Measurements from ENCODE around the gene PIP5KL1. TPM values are rescaled to one million over a fixed set of nuclear protein-coding genes. Genes with fewer than 3 reads are reported as not detected.

PIP5KL1 gene
- total and polyA plus RNA-seq, 2 of the 4 experiments (the other 2 are of a cell fraction) = 0.36 to 3.6 TPM

- peak overlapping the region; percentile 37 for H4K91ac ChIP-seq (ENCODE audit: insufficient read depth, low read depth, low read length)
- dilution Hi-C loops (cut with HindIII; ENCODE audit: low sequenced_read_pairs, unreplicated experiment) (no loop called here), intact Hi-C loops (cut with micrococcal nuclease) (no loop called here), in situ Hi-C loops (cut with MboI; ENCODE audit: low sequenced_read_pairs) (loop anchor here (5.0 kb wide), 1 partner anchor 160 kb away; no protein-coding TSS in a partner anchor)
- H3K4ac ChIP-seq (ENCODE audit: low read depth, low read length) = peak overlapping the region; percentile 83
- H4K8ac ChIP-seq (ENCODE audit: low read depth in 2 of 2, low read length in 2 of 2) = peak overlapping the region; percentile 86 to 94; a peak in 3 of 4 replicates
- H3K18ac ChIP-seq (ENCODE audit: low read depth, low read length) = no peak overlapping the region
- BruUV-seq (replicated peaks) = no TSS peak
- TF ChIP-seq RAD21 (IDR thresholded peaks at IDR 0.05; ENCODE audit: low read length) (no peak), NFE2L2 (IDR thresholded peaks at IDR 0.05; ENCODE audit: low read depth, low read length) (no peak), FOS (IDR thresholded peaks at IDR 0.05; ENCODE audit: low read depth, low read length) (no peak)
- 0% methylated on average over 2 of the region's 7 CpGs; no CpG with 5 or more reads in 1 of the 2 experiments for WGBS, 2 experiments (ENCODE audit: extremely low coverage in 2 of 2, insufficient read length in 1 of 2)
- no peak overlapping the region for H2BK20ac ChIP-seq (ENCODE audit: low read depth, low read length)
- H3K23ac ChIP-seq (ENCODE audit: low read depth, low read length) = peak overlapping the region; percentile 97
- peaks cover 12% of the 10 kb centered on the region for H3K36me3 ChIP-seq (ENCODE audit: control insufficient read depth, insufficient read depth, low read length)
- peak overlapping the region; percentile 93 for H3K4me2 ChIP-seq (ENCODE audit: low read depth, low read length)
- no peaks in the 10 kb centered on the region for H3K9me3 ChIP-seq (ENCODE audit: control insufficient read depth, insufficient read depth, low read length)
- no peak for DNase-seq
- no peak overlapping the region for H2BK120ac ChIP-seq (ENCODE audit: low read depth, low read length)
- CTCF ChIA-PET = interaction anchor here (0.9 to 1.4 kb wide), 2 partner anchors 19 to 180 kb away, joined by 3 to 4 read pairs; no protein-coding TSS in a partner anchor
- peaks cover 32% of the 10 kb centered on the region for H3K9me1 ChIP-seq (ENCODE audit: insufficient read depth, low read length)
- H3K4me1 ChIP-seq (ENCODE audit: control insufficient read depth, insufficient read depth, low read length) = peaks cover 17% of the 10 kb centered on the region
- H3K56ac ChIP-seq (ENCODE audit: extremely low read depth, insufficient read depth, low read length) = peak overlapping the region; percentile 66; the same call in 1 of the 2 replicates
- POLR2A ChIA-PET (ENCODE audit: unreplicated experiment) = no interaction called here
- H2AK5ac ChIP-seq (ENCODE audit: low read depth, low read length) = peak overlapping the region; percentile 98
- peak overlapping the region; percentile 58 for H4K5ac ChIP-seq (ENCODE audit: low read depth, low read length)
- peaks cover 22% of the 10 kb centered on the region for H4K20me1 ChIP-seq (ENCODE audit: insufficient read depth, low read length)
- peak overlapping the region; percentile 68 for H3K27ac ChIP-seq (ENCODE audit: insufficient read depth, low read length)
- H2BK5ac ChIP-seq (ENCODE audit: low read depth, low read length, poor library complexity, severe bottlenecking) = peak overlapping the region; percentile 50
- H2AFZ ChIP-seq (replicated peaks; ENCODE audit: low read length, poor library complexity) = peak overlapping the region; percentile 96
- H2AK9ac ChIP-seq (replicated peaks; ENCODE audit: low read depth, low read length, poor library complexity) = peak overlapping the region; percentile 99
- peak overlapping the region; percentile 85 for H3K9ac ChIP-seq (ENCODE audit: low read depth, low read length)
- peaks cover 16 to 42% of the 10 kb centered on the region in 2 experiments; a peak in 3 of 4 replicates for H3K79me1 ChIP-seq (ENCODE audit: low read depth in 1 of 2, low read length in 2 of 2)
- H3K4me3 ChIP-seq (ENCODE audit: insufficient read depth, low read depth, low read length) = peak overlapping the region; percentile 71
- ATAC-seq (ENCODE audit: low read depth) = no peak; the same call in 1 of the 2 replicates
- no peak overlapping the region for H2BK15ac ChIP-seq (ENCODE audit: low read depth, low read length)
- H3K14ac ChIP-seq (replicated peaks; ENCODE audit: low read depth, low read length) = peak overlapping the region; percentile 92
- no peaks in the 10 kb centered on the region for H3K27me3 ChIP-seq (ENCODE audit: control insufficient read depth, insufficient read depth, low read length)
Observed at GRCh38 chr9:127937056-127937387, 6.4 kb upstream of the PIP5KL1 start.

Measured in IMR-90 (cell line).